ENCODE results near the gene CEBPZ. TPM values are rescaled to one million over a fixed set of nuclear protein-coding genes. Genes with fewer than 3 reads are reported as not detected.

CEBPZ gene
- total and polyA plus RNA-seq, 2 donors from 2014 or later = 45.5 to 55.9 TPM

- DNase-seq (no peak), FAIRE-seq (no peak)
- peaks cover 2 to 16% (median 15%) of the 10 kb centered on the region in 3 donors for H3K36me3 ChIP-seq (ENCODE audit: control insufficient read depth in 2 of 3, insufficient read depth in 3 of 3, low read length in 3 of 3)
- H3K9me3 ChIP-seq (ENCODE audit: control insufficient read depth in 2 of 3, insufficient read depth in 1 of 3, low read length in 3 of 3) = no peaks in the 10 kb centered on the region
- intact Hi-C loops (cut with DNase I) = no loop called here
- TF ChIP-seq CTCF (IDR thresholded peaks at IDR 0.05; ENCODE audit: borderline replicate concordance, extremely low read depth, insufficient read depth) = no peak
- H3K4me1 ChIP-seq (ENCODE audit: control insufficient read depth in 2 of 3, insufficient read depth in 2 of 3, low read depth in 1 of 3, low read length in 3 of 3) = no peaks in the 10 kb centered on the region
- no peaks in the 10 kb centered on the region for H3K27me3 ChIP-seq (ENCODE audit: control insufficient read depth, insufficient read depth, low read length)
- H3K27ac ChIP-seq (ENCODE audit: low read depth in 2 of 2, low read length in 2 of 2) = no peak overlapping the region
- H3K9ac ChIP-seq (ENCODE audit: low read length in 3 of 3) = no peak overlapping the region
- no peak overlapping the region for H3K4me3 ChIP-seq (ENCODE audit: low read length in 3 of 3)
These were observed 43.1 kb upstream of the CEBPZ start for GRCh38 chr2:37274359-37274965.

- H3K9ac ChIP-seq (ENCODE audit: low read length in 3 of 3) = no peak overlapping the region
- no peaks in the 10 kb centered on the region for H3K27me3 ChIP-seq (ENCODE audit: control insufficient read depth, insufficient read depth, low read length)
- no peak overlapping the region for H3K4me3 ChIP-seq (ENCODE audit: low read length in 3 of 3)
- H3K4me1 ChIP-seq (ENCODE audit: control insufficient read depth in 2 of 3, insufficient read depth in 2 of 3, low read depth in 1 of 3, low read length in 3 of 3) = no peaks in the 10 kb centered on the region
- peaks cover 5 to 20% (median 13%) of the 10 kb centered on the region in 3 donors for H3K36me3 ChIP-seq (ENCODE audit: control insufficient read depth in 2 of 3, insufficient read depth in 3 of 3, low read length in 3 of 3)
- intact Hi-C loops (cut with DNase I) = no loop called here
- H3K27ac ChIP-seq (ENCODE audit: low read depth in 2 of 2, low read length in 2 of 2) = no peak overlapping the region
- no peak for FAIRE-seq
- no peak for DNase-seq
- H3K9me3 ChIP-seq (ENCODE audit: control insufficient read depth in 2 of 3, insufficient read depth in 1 of 3, low read length in 3 of 3) = no peaks in the 10 kb centered on the region
- no peak for TF ChIP-seq CTCF (IDR thresholded peaks at IDR 0.05; ENCODE audit: borderline replicate concordance, extremely low read depth, insufficient read depth)
These were observed 40.1 kb upstream of the CEBPZ start for GRCh38 chr2:37271376-37272067.

GRCh38 chr2:37268111-37268510 is 36.7 kb upstream of the CEBPZ start:
- no peak for TF ChIP-seq CTCF (IDR thresholded peaks at IDR 0.05; ENCODE audit: borderline replicate concordance, extremely low read depth, insufficient read depth)
- H3K27me3 ChIP-seq (ENCODE audit: control insufficient read depth, insufficient read depth, low read length) = no peaks in the 10 kb centered on the region
- H3K4me1 ChIP-seq (ENCODE audit: control insufficient read depth in 2 of 3, insufficient read depth in 2 of 3, low read depth in 1 of 3, low read length in 3 of 3) = no peaks in the 10 kb centered on the region
- no peak overlapping the region for H3K27ac ChIP-seq (ENCODE audit: low read depth in 2 of 2, low read length in 2 of 2)
- intact Hi-C loops (cut with DNase I) = no loop called here
- DNase-seq = no peak
- H3K4me3 ChIP-seq (ENCODE audit: low read length in 3 of 3) = no peak overlapping the region
- no peak for FAIRE-seq
- H3K9ac ChIP-seq (ENCODE audit: low read length in 3 of 3) = no peak overlapping the region
- H3K9me3 ChIP-seq (ENCODE audit: control insufficient read depth in 2 of 3, insufficient read depth in 1 of 3, low read length in 3 of 3) = no peaks in the 10 kb centered on the region
- peaks cover 3 to 19% (median 13%) of the 10 kb centered on the region in 3 donors for H3K36me3 ChIP-seq (ENCODE audit: control insufficient read depth in 2 of 3, insufficient read depth in 3 of 3, low read length in 3 of 3)
